Stimulated activated CD4-positive, alpha-beta T cell treated with anti-CD3 and anti-CD28 coated beads, Interleukin-1b, Interleukin-23, amount 100 ng/mL, for 24 hours (primary cell): ENCODE measurements around the gene MSL3.
A peak's percentile ranks its signal among the peaks of the same experiment; 100 is the strongest.

Source experiments
- DNase-seq, 4 experiments: peaks; one replicate each; pipeline ENCODE4 v3.0.0-alpha.2; 2020; ENCODE audit warnings: low read depth in 4 of 4, low spot score in 1 of 4

Gene MSL3

DNA sequence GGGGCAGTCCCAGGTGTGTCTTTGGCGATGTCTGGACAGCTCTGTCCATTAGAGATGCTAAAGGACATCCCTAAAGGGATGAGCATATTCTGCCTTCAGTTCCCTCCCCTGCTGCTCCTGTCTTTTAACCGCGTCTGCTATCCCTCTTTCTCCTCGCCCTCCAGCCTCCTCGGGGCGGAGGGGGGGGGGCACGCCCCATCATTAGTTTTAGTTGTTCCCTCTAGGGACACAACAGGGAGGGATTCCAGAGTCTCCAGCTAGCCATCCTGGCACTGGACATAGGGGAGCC is 1.1 kb downstream of the MSL3 start:
- no peak for DNase-seq

GRCh38 chrX:11759461-11760311 is 1.6 kb downstream of the MSL3 start:
- no peak for DNase-seq

DNA sequence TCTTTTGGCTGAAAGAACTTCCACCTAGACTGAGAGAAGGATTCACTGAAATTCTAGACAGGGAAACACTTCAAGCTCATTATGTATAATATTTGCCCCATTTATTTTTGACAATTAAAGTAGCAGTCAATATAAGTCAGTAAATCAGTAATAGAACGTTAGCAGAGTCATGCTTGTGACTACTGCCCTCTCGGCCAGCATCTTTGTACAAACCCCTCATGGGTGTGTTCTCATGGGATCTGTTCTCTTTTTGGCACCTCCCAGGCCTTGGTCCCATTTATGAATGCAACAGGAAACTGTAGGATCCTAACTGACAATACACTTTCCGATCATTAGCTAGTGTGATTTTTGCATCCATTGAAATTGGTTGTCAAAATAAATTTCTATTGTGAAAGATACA is 2.9 kb downstream of the MSL3 start:
- DNase-seq: no peak

DNA sequence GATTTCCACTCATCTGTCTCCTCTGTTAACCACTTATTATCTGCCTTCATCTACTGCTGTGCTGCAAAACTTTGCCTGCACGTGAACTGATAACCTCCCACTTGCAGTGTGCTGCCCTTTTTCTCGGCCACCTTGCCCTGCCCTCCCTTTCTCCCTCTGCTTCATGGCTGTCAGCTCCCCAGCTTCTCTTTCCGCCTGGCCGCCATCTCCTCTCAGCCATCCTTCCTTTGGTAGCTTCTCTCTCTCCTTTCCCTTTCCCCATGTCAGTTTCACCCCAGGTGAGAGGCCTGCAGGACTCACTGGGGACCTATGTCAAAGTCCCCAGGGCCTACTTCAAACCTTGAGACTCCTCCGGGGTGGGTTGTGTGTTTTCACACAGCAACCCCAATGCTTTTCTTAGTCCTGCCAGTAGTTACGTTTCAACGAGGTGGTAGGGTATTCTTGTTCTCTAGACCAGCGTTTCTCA is 6.6 kb downstream of the MSL3 start:
- no peak for DNase-seq

- no peak for DNase-seq
These were observed 7.4 kb downstream of the MSL3 start for GRCh38 chrX:11765449-11765848.

- DNase-seq: no peak
These were observed 8.4 kb downstream of the MSL3 start for GRCh38 chrX:11766487-11766886.

DNA sequence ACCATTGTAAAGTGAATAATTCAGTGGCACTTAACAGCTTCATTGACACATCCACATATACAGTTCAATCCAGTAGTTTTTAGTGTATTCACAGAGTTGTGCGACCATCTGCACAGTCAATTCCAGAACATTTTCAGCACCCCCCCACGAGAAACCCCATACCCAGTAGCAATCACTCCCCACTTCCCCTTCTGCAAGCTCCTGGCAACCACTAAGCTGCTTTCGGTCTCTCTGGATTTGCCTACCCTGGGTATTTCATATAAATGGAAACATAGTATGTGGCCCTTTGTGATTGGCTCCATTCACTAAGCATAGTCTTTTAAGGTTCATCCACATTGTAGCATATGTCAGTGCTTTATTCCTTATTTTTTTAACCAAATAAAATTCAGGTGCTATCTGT is 10.0 kb downstream of the MSL3 start:
- DNase-seq: no peak

- DNase-seq: no peak
These were observed 12.3 kb downstream of the MSL3 start for GRCh38 chrX:11770320-11770719.

DNA sequence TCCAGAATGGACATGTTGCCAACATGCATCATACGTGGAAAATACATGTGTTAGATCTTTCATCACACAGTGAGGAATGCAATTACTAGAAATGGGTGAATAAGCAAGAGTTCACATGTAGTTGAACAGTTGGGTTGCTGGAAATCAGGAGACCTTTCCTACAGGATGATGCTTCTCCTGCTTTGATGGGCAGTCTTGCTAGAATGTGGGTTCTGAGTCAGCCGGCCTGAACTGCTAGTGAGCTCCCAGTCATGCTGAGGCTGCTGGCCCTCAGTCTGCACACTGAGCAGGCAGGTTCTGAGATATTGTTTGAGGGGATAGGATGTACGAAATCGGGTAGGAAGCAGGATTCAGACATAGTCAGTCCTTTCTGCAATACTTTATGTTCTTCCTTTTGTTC is 20.2 kb downstream of the MSL3 start:
- no peak for DNase-seq

GRCh38 chrX:11781133-11781532 is 23.1 kb downstream of the MSL3 start:
- no peak for DNase-seq

DNA sequence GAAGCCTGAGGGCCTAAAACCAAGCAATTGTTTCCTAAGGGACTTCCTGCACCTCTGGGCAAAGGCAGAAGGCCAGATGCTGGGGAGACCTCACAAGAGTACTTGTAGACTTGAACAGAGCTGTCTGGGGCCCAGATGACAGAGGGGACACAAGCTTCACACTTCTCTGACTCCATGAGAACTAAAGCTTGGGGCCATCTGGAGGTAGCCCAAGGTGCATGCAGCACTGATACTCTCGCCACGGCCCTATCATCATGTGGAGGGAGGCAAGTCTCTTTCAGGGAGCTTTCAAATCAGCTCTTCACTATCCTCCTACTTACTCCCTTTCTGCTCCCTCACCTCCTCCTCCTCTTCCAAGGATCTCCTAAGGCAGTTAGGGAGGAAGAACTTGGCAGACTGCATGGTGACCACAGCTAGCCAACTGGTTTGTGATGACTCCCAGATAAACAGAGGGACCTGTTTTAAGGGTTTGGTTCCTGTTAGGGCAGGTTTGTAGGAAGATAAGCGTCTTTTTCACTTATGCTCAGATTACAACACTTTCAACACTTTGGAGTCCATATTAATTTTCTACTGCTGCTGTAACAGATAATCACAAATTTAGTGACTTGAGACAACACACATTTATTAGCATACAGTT is 23.8 kb downstream of the MSL3 start:
- no peak for DNase-seq

DNA sequence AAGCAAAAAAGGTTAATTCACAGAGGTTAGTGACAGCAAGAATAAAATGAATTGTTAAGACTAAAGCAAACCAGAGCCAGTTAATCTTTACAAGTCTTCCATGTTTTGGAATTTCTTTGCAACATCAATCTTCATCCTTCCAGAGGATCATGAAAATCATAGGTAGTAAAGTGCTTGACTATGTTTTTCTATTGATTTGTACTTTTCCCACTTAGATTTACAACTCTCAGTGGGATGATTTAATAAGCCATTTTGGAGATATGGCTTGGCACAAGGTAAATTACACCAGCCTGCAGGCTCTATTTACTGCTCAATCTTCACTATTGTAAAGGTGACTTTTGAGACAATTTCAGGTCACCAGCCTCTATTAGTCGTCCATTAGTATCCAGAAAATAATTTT is 26.5 kb downstream of the MSL3 start:
- no peak for DNase-seq

- DNase-seq: no peak
These were observed 28.8 kb downstream of the MSL3 start for GRCh38 chrX:11786862-11787261.

DNA sequence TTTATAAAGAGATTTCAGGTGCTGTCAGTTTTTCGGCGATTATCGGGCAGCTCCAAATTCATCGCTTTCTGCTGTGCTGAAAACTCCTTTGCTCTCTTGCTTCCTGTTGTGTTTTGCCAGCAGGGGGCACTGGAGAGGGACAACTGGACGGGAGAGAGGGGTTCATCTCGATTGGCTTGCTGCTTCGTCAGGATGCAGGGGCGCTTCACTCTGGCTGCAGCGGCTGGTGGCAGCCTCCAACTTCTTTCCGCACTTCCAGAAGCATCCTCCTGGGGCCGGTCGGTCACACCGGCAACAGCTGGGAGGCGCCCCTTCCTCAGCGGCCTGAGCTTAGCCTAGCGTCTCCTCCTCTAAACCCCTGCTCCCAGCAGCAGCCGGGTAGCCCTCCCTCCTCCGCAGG is 29.5 kb downstream of the MSL3 start:
- peak; percentile 47 to 64 (median 58) for DNase-seq

DNA sequence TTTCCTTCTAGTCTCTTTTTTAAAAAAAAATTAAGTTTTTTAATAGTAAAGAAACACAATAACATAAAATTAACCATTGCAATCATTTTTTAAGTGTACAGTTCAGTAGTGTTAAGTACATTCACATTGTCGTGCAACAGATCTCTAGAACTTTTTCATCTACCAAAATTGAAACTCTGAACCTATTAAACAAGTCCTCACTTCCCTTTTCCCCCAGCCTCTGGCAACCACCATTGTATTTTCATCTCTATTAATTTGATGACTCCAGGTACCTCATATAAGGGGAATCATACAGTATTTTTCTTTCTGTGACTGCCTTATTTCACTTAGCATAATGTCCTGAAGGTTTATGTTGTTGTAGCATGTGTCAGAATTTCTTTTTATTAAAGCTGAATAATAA is 31.8 kb downstream of the MSL3 start:
- DNase-seq: no peak

DNA sequence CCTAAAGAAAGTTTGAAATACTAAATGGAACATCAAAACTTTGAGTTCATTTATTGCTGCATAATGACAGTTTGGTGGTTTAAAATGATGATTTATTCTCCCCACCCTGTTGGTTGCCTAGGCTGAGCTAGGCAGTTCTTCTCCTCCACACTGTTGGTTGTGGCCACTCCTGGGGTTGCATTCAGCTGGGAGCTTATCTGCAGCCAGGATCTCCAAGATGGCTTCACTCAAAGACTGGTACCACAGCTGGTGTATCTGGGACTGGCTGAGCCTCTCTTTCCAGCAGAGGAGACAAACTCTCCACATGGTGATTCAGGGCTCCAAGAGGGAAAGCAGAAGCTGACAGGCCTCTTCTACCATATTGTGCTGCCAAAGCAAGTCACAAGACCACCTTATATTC is 33.1 kb downstream of the MSL3 start:
- DNase-seq: no peak

GRCh38 chrX:11791537-11791936 is 33.5 kb downstream of the MSL3 start:
- no peak for DNase-seq

DNA sequence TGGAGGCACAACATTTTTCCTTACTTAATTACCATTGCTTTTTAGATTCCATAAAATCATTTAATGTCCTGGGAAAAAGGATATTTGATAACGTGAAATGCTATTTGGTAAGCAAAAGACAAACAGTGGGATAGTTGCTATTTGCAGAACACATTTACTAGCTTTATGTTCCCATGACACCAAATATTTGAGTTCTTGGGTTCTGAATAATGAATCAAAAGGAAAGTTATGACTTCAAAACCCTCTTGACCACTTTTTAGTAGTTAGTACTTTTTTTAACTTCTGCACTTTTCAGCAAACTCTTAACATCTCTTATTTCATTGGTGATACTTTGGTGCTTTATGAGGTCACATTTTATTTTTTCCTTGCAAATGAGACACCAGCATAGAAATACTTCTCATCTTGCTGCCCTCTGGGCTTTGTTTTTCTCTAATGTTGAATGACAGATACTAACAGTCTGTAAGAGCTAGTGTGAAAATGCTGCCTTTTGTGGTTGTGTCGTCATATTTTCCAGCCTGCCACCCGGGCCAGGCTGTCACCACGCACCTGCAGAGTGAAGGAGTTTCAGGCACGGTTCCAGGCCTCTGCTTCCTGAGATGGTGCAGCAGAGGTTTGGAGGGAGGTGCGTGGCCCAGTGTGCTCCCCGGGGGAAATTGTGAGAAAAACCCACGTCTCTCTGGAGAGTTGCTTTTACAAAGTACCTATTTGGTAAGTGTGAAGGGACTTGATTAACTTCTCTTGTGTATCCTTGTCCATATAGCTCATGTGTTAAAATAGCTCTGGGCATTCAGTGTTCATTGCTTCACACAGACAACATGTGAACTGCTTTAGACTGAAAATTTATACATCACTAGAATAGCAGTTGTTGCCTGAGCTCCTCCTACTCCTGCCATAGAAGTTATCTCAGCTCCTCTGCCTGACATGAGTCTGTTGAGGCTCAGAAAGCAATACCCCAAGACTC is 34.7 kb downstream of the MSL3 start:
- DNase-seq: peak in 3 of 4 experiments; percentile 37 to 54 (median 49)

DNA sequence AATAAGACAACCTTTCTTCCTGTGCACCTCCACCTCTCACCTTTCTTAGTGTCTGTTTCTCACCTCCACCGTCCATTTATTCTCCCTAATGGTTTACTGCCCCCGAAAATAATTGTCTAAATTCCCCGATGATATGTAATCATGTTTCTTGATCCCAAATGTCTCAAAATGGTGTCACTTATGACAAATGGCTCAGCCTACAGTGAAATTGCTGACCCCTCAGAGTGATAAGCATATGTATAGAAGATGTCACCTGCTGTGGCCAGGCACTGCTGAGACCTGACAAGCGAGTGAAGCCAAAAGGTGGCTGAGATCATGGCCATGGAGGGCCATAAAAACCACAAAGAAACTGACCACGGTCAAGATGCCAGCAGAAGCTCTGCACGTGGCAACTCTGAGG is 35.7 kb downstream of the MSL3 start:
- no peak for DNase-seq

DNA sequence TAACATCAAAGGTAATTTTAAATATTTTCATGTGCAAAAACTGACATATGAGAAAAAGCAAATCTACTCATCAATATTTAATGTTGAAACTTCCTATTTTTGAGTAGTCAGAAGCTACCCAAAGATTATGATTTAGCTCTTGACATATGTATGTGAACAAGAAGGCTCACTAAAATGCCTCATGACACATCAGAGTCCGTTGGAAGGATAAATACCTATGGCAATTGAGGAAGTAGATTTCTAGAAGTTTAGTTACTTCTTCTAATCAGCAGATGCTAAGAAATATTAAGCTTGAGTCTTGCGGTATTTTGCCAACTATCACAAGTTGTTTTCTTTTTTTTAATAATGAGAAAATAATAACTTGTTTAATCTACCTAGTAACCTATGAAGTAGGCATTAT is 55.3 kb downstream of the MSL3 start:
- no peak for DNase-seq
